Measurements from ENCODE around the gene TCHHL1.
"Not testable (repeated sequence)": the region's sequence is repeated elsewhere in the genome, so short reads cannot be mapped to it uniquely, and the experiment has no call there.

Gene TCHHL1

DNA sequence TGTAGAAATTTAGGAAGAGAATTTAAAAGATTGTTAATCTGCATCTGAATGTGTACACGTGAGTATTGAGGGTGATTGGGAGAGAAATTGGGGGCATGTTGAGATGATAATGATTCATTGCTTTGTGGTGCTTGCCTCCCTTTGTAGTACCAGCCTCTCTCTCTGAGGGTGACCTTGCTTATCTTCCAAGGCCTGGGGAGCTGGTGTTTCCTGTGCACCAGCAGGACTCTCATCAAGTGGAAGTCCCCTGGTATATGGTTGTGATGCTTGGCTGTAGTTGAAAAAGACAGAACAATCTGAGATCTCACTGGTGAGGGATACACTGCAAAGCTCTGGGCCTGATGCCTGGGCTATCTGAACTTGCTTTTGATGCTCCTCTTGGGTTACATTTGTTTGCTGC, 4.0 kb downstream of the TCHHL1 start:
- no peak for DNase-seq

DNA sequence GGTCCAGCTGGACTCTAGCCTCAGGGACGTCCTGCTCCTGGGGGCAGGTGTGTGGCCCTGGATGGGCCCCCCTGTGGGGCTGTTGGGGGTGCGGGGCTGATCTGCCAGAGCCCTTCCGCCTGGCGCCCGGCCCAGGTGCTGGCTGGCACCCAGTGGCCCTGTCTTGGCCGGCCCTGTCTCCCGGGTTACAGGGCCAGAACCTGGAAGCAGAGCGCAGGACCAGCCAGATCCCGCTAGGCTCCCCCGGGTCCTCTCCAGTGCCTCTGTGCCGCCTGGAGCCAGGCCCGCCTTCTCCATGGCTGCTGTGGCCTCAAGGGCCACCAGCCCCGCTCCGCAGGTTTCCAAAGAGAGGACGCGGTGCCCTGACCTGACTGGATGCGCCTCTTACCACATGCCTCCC, 7.8 kb downstream of the TCHHL1 start:
- DNase-seq = not testable (repeated sequence)

DNA sequence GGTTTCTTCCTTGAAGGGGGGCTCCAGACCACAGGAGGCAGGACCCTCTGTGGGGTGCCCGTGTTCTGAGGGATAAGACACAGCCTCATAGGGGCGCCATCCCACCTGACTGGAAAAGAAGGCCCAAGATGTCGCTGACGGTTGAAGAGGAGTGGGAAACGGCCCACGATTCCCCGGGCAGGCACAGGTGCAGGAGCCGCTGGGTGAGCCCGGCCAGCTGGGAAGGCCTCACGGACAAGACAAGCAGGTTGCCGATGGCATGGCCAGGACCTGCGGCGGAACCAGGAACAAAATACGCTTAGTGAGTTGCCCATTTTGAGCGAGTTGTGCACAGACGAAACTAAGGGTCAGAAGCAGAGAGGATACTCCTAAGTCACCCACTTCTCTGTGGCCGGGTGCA, 8.4 kb downstream of the TCHHL1 start:
- not testable (repeated sequence) for DNase-seq

DNA sequence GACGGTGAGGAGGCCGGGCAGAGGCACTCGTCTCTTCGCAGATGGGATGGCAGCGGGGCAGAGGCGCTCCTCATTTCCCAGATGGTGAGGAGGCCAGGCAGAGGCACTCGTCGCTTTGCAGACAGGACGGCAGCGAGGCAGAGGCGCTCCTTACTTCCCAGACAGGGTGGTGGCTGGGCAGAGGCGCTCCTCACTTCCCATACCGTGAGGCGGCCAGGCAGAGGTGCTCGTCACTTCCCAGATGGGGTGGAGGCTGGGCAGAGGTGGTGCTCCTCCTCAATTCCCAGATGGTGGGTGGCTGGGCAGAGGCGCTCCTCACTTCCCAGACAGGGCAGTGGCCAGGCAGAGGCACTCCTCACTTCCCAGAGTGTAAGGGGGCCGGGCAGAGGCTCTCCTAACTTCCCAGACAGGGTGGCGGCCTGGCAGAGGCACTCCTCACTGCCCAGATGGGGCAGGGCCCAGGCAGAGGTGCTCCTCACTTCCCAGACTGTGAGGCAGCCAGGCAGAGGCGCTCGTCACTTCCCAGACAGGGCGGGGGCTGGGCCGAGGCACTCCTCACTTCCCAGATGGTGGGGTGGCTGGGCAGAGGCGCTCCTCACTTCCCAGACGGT, 9.9 kb downstream of the TCHHL1 start:
- DNase-seq = no peak

DNA sequence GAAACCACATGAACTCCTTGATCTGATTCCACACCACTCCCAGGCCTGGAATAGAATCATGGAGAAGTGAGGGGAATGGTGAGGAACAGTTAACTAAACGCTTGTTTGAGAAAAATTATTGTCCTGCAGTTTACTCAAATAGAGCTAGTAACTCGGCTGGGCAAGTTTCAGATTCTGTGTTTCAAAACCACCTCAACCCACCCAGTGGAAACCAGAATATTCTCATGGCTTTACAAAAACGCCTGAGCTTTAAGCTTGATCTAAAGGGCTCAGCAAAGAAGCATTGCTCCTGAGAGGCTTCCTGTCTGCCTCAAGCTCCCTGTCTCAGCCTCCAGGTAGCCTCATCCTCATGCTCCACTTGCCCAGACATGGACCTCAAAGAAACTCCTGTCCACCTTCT, 16.6 kb downstream of the TCHHL1 start:
- DNase-seq = no peak

DNA sequence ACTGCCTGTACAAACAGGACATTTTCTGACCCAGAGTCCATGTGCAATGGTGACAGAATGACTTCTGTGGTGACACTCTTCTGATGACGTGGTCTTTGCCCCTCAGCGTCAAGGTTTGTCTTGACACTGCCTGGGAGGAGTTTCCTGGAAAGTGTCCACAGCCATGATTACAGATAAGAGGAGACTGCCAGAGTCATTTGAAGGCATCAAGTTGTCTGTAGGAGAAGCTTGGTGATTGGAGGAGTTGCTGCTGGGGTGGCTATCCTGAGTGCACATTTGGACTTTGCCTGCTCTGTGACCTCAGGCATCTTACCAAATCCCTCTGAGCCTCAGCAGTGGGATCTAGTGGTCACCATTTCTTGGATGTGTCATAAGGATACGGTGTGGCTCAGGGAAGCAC, 17.7 kb downstream of the TCHHL1 start:
- no peak for DNase-seq

DNA sequence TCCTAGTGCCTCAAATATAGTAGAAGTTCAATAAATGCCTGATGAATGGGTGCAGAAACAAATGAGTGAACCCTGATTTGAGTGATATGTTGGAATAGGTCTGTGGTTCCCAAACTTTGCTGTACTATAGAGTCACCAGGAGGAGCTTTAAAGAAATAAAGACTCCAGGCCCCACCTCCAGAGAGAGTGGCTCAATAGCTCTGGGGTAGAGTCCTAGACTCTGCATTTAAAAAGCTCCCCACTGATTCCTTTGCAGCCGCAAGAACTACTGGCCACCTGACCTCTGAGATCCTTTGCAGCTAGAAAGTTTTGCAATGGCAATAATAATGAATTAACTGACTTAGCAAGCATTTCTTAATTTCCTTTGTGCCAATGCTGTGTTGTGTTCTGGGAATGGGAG, 20.9 kb downstream of the TCHHL1 start:
- no peak for DNase-seq

DNA sequence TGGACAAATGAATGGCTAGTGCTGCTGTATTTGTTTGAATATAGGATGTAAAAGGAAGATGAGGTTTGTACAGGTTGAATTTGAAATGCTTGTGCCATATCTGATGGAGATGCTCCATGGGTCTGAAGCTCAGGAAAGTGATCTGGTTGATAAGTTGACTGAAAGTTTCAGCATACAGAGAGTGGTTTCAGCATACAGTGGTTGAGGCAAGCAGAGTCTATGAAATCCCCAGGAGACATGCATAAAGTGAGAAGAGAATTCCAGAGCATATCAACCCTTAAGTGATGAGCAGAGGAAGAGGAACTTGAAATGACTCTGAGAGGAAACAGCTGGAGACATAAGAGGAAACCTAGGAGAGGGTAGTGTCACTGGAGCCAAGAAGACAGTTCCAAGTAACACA, 21.7 kb downstream of the TCHHL1 start:
- no peak for DNase-seq

DNA sequence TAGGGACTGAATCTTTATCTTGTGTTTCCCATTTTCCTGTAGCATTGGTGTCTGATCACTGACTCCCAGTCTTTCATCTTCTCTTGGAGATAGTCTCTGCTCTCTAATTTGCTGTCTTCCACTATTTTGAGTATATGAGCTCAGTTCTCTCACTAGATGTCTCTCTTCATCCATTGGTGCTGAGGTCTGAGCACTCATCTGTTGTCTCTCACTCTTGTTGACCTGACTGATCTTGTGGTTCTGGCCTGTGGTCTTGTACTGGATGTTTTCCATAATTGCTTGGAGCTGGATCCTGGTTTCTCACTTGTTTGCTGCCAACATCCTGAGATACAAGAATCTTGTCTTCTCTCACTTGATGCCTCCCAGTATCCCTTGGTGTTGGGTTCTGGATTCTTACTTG, 26.9 kb downstream of the TCHHL1 start:
- no peak for DNase-seq

DNA sequence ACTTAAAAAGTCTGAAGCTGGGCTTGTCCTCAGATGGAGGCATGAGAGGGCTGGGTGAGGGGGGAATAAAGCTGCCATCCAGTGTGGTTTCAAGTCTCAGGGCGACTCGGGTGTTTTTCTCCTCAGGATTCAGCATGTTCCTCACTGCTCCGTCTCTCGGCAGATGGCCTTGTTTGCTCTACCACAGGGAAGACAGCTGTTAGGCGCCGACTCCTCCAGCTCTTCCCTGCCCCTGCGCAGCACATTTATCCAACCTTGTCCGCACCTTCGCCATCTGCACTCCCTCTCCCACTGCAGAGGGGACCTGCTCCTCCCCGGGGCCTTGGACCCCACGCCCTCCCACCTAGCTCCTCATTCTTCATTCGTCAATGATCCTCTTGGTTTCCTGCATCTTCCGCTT, 35.5 kb downstream of the TCHHL1 start:
- DNase-seq = no peak

DNA sequence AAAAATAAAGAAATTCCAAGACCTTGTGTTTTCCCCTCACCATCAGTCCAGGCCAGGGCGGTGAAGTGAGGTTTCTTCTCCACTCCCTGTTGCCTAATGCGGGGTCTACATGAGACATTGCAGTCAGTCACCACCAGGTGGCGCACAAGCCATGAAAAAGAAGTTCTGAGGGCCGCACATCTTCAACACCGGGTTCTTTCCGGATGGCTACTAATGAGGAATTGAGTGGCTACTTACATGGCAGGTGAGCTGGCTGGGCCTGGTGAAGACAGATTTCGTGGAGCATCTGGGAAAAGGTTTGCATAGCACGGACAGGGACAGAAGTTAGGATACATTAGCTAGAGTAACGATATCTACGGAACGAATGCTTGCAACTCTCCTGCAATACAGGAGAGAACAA, 36.3 kb downstream of the TCHHL1 start:
- DNase-seq = peak; percentile 81

DNA sequence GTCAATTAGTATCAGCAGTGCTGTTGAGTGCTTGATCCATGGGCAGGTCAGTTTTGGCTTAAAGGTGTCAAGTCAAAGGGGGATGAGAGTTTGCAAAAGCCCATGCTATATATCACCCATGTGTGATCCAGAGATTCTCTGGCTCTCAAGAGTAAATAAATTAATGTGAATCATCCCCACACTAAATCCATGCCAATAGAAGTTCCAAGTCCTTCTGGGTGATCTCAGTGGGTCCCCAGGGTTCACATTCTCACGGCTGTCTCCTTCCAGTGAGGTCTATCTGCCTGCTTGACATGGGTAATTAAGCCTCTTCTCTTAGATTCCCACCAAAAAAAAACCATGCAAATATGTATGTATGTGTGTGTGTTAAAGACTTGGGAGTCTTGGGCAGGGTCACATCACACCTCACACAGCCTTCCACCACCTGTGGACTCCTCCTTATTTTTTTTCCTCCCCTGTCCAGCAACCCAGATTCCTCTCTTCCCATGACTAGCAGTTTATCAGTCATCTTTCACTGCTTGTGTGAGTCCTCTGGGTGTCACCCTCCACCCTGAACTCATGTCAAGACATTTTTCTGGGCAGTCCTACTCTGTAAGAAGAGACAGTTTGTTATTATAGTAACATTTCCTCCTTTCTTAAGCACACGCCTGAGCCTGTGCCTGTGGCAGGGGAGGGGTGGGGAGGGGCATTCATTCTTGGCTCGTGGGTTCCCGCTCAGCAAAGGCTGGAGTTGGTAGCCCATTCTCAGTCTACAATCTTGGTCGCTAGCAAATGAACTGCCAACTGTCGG, 37.8 kb downstream of the TCHHL1 start:
- DNase-seq = no peak

DNA sequence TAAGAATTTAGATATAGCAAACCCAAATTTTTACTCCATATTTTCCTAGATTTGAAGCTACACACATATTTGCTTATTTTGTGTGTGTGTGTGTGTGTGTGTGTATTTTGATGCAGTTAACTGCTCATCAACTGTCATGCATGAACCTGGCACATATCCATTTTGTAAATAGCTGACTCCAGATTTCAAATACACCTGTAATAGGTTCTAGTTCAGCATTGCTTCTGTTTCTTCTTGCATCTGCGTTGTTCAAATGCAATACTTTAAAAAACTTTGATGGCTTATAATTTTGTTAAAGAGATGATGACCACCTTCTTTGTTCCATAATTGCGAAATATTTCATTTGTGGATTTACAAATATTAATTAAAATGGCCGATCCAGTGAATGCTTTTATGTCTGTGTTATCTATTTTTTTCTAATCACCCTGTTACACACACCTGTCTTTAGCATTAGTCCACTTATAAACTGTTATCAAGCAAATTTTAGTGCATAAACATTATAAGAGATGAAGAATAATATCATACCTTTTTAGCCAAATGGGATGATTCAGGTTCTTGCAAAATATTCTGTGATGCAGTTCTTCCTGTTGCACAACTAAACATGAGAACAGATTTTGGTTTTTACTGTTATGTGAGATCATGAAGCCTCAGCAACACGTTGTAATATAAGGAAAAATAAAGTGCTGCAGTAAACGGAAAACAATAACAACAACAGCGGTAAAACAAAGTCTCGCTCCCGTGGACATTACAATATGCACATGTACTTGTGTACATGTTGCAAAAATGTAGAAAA, 39.4 kb downstream of the TCHHL1 start:
- peak; percentile 34 for DNase-seq

DNA sequence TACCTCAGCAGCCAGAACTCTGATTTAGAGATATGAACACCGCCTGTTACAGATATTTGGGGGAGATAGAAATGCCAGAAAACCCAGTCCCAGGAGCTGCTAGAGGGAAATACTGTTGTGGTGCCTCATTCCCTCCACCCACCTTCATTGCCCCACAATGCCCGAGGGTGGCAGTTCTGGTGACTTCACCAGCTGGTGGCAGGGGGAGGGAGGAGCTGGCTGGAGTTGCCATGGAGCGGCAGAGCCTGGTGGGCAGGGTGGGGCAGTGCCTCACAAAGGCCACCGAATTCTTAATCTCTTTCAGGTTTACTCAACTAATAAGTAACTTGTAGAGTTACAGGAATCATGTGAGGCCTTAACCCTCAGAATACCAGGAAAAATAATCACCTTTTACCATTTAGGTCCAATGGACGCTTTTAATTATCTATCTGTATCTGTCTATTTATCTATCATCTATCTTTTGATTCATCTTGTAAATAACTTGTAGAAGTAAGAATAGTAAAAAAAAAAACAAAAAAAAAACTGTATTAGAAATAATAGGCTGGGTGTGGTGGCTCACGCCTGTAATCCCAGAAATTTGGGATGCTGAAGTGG, 40.4 kb downstream of the TCHHL1 start:
- DNase-seq = peak; percentile 84

DNA sequence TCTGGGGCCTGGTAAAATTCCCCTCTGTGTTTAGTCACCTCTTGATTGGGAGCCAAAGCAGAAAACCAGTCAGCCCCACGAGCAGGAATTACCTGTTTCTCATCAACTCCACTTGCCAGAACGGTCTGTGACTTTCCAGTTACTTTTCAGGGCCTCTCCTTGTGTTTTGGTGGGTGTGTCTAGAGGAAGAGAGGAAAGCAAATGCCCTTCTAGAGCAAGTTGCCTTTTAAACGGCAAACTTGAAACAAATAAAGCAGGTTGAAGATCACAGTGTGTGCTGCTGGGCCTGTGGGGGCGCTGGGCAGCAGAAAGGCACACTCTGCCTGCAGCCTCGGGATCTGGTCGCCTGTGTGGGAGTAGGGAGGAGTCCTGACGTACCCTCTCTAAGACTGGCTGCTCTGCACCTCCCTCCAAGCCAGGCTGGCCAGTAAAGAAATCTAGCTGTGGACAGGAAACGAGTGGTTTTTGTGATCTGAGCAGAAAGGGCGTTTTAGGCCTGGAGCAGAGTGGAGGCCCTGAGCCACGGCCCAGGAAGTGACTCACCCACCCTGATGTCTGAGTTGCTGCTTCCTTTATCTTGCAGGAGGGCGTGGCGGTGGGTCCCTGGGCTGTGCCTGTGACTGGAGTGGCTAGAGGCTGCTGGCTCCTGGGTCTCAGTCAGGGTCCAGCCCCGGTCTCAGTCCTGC, 41.0 kb downstream of the TCHHL1 start:
- DNase-seq = peak; percentile 97

DNA sequence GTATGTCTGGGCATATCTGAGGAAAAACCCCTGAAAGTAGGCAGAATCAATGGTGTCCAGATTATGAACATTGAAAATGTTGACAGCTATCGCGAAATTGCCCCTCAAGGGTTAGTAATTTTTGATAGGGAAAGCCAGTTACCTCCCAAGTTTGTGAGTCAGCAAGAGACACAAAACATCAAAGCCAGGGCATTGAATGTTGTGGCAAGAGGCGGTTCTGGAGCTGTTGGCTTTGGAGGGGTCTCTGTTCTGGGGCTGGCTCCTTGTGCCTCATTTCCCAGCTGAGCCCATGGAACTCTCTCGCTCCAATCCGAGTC, 41.5 kb downstream of the TCHHL1 start:
- DNase-seq = no peak

DNA sequence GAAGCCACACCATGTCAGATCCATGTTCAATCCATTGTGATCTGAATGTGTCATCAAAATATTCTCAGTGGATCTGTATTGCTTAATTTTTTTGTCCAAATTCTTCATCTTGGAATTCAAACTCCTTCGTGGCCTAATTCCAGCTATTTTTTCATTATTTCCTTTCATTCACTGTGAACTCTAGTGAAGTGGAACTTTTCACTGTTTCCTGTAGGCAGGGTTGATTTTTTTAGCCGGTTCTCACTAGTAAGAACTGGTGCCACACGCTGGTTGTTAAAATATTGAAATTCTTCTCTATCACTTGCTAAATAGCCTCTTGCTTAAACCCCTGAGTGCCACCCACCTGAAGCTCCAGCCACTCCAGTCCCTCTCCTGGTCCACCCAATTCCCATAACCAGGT, 44.5 kb downstream of the TCHHL1 start:
- DNase-seq = no peak

DNA sequence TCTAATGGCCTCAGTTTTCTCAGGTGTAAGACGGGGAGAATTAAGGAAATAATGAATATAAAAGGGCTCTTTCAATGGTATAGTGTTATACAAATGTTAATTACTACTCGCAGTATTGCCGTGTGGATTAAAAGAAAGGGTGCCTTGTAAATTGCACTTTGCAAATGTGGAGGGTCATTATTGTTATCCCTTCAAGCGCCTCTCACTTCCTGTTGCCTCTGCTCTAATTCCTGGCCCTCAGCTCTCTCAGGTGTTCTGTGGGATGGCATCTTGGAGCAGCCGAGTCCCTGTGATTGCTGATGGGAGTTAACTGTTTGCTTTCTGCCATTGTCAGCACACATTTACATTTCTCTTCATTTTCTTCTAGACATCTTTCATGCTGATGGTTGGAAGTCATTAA, 45.0 kb downstream of the TCHHL1 start:
- no peak for DNase-seq

DNA sequence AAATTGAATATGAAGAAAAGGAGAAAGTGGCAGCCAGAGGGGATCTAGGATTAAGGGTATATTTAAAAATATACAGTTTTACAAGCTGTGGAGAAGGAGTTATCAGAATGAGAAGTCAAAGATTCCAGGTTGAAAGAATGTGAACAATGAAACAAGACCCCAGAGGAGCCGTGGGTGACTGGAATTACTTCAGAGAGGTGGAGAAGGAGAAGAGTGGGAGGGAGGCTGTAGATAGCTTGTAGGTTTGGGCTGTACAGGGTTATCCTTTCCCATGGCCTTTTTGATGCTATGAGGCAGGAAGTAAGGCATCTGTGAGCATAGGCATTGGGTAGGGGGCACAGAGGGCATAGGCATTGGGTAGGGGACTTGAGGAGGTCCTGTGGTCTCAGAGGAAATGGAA, 46.8 kb downstream of the TCHHL1 start:
- no peak for DNase-seq

DNA sequence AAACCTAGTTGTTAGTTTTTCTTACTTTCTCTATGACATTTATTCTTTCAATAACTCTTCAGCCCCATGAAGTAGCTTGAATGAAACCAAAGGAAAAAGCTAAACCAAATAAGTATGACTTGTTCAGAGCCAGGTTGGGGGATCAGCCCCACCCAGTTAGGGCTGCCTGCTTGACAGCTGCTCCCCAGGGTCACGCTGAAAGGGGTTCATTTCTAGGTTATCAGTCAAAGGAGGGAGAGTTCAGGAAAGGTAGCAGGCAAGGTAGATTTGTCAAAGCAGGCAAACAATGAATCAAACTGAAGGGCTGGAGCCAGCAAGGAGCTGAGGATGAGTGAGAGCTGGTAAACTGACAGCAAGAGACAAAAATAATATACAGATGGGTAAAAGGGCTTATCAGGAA, 49.0 kb downstream of the TCHHL1 start:
- DNase-seq = no peak

DNA sequence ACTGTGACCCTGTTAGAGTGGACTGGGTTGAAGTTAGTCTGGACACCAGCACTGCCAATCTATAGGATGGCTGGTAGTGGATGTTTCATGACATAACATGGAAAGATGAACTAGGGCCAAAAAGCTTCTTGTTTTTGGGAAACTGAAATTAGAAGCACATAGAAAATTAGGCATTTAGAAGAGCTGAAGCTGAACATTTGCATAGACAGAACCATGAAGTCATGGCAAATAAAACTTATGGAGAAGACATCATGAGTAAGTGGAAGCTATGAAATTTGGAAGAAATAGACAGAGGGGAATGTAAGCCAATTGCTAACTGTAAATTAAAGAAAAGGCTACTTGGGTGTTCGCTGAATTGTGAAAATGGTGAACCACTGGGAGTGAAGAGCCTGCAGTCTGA, 49.4 kb downstream of the TCHHL1 start:
- no peak for DNase-seq

DNA sequence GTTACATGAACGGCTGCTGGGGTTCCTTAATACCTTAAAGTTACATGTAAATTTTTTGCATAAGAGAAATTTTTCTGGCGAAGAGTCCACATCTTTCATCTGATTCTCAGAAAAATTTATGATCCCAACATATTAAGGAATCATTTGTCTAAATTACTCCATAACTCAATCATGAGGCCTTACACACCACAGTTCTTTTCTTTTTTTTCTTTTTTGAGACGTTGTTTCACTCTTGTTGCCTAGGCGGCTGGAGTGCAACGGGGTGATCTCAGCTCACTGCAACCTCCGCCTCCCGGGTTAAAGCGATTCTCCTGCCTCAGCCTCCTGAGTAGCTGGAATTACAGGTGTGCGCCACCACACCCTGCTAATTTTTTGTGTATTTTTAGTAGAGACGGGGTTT, 50.0 kb downstream of the TCHHL1 start:
- no peak for DNase-seq

All from activated CD4-positive, alpha-beta T cell treated with anti-CD3 and anti-CD28 coated beads, Interleukin-2, amount 50 U/mL, for 16 hours (primary cell).